Caco-2 (cell line): Measurements from ENCODE around the gene PRKAR1A. TPM values are rescaled to one million over a fixed set of nuclear protein-coding genes. Genes with fewer than 3 reads are reported as not detected.
A peak's percentile ranks its signal among the peaks of the same experiment; 100 is the strongest.

Source experiments
- Bru-seq: library from RNA; stranded (reverse); fragments of 400-500 nt; gene quantifications from one replicate; lab custom pipeline; 2021; lab: Mats Ljungman, UMichigan
- BruChase-seq, 2 experiments: library from RNA; stranded (reverse); fragments of 400-500 nt; gene quantifications; one replicate each; lab custom pipeline; 2021; lab: Mats Ljungman, UMichigan
- BruUV-seq: library from RNA; stranded (reverse); fragments of 400-500 nt; replicated peaks from 2 replicates; lab custom pipeline; 2021; lab: Mats Ljungman, UMichigan
- CTCF ChIA-PET: fragments of 300-600 bp; sonication (Branson Sonifier 250); formaldehyde crosslinking; loops from one replicate; lab custom pipeline; 2022; ENCODE audit warnings: antibody characterized with exemption; lab: Charles Lee
- POLR2A ChIA-PET: fragments of 300-600 bp; sonication (Branson Sonifier 250); formaldehyde crosslinking; loops from one replicate; lab custom pipeline; 2022; ENCODE audit warnings: antibody characterized with exemption; lab: Charles Lee
- DNase-seq, 2 experiments: peaks; one replicate each; pipeline versions ENCODE4 v3.0.0 to v3.0.0-alpha.2; 2020 to 2022
- H3K27me3 ChIP-seq: replicated peaks from 2 replicates; pipeline ENCODE4 v1.6.0; 2011; ENCODE audit warnings: low read length; ENCODE audit not compliant: control insufficient read depth, insufficient read depth
- H3K36me3 ChIP-seq: 2 replicates; pipeline ENCODE4 v1.5.1; 2011; ENCODE audit warnings: low read length; ENCODE audit not compliant: control insufficient read depth, insufficient read depth
- H3K4me1 ChIP-seq: fragments of 250-450 bp; sonication (Bioruptor Pico); 2 replicates; pipeline ENCODE4 v1.5.1; 2020; ENCODE audit warnings: mild to moderate bottlenecking
- H3K4me3 ChIP-seq: 2 replicates; pipeline ENCODE4 v1.5.1; 2011; ENCODE audit warnings: low read depth, mild to moderate bottlenecking, control low read depth, low read length
- H3K9me3 ChIP-seq: fragments of 250-450 bp; sonication (Bioruptor Pico); 2 replicates; pipeline ENCODE4 v1.5.1; 2020; ENCODE audit warnings: mild to moderate bottlenecking, moderate library complexity
- H3K27ac Mint-ChIP-seq: one replicate; pipeline ENCODE4 v1.8.0; 2022; ENCODE audit warnings: mixed read lengths; ENCODE audit not compliant: unreplicated experiment
- H3K27me3 Mint-ChIP-seq: one replicate; pipeline ENCODE4 v1.8.0; 2022; ENCODE audit warnings: mixed read lengths; ENCODE audit not compliant: insufficient read depth, unreplicated experiment
- H3K36me3 Mint-ChIP-seq: one replicate; pipeline ENCODE4 v1.8.0; 2022; ENCODE audit warnings: mild to moderate bottlenecking, mixed read lengths; ENCODE audit not compliant: insufficient read depth, unreplicated experiment
- H3K4me1 Mint-ChIP-seq: one replicate; pipeline ENCODE4 v1.8.0; 2022; ENCODE audit warnings: low read depth, mixed read lengths; ENCODE audit not compliant: unreplicated experiment
- H3K4me3 Mint-ChIP-seq: one replicate; pipeline ENCODE4 v1.8.0; 2022; ENCODE audit warnings: mild to moderate bottlenecking, moderate library complexity, mixed read lengths; ENCODE audit not compliant: unreplicated experiment
- H3K9me3 Mint-ChIP-seq: one replicate; pipeline ENCODE4 v1.8.0; 2022; ENCODE audit warnings: mixed read lengths; ENCODE audit not compliant: unreplicated experiment
- intact Hi-C: fragments of 100-400 bp; cut with micrococcal nuclease; formaldehyde crosslinking; loops from one replicate; pipeline ENCODE4 v1.10.0; 2022; ENCODE audit not compliant: unreplicated experiment
- long read RNA-seq: library from polyadenylated mRNA; stranded (forward); transcript quantifications from one replicate; pipeline ENCODE4 v2.0.0, GENCODE V29; 2022
- total RNA-seq: library from RNA; stranded (reverse); gene quantifications from 2 replicates; pipeline ENCODE4 v1.2.3, GENCODE V29; 2022
- TF ChIP-seq, protein P1 (sequence below), 2 experiments: fragments of 200-600 bp in 1 of 2; IDR thresholded peaks; 1 replicate in 1 of 2; 2 replicates in 1 of 2; pipeline versions ENCODE4 v1.5.1 to v1.8.0; 2011 to 2022; ENCODE audit warnings: antibody characterized with exemption in 1 of 2, control low read depth in 1 of 2, inconsistent platforms in 1 of 2, low read depth in 1 of 2, low read length in 1 of 2, mild to moderate bottlenecking in 1 of 2, moderate library complexity in 1 of 2; ENCODE audit not compliant: insufficient read depth in 1 of 2, severe bottlenecking in 1 of 2, unreplicated experiment in 1 of 2

Gene PRKAR1A
- 160 and 170 TPM in 2 replicates for total RNA-seq
- percentile 91 among the genes with signal in this experiment for Bru-seq, nascent RNA
- percentile 91 among the genes with signal in this experiment for BruChase-seq, experiment 1, labeled RNA remaining after a 2-hour chase
- percentile 97 among the genes with signal in this experiment for BruChase-seq, experiment 2, labeled RNA remaining after a 6-hour chase
- long read RNA-seq, full-length matches to known transcripts: 335 of 390 reads
- long read RNA-seq, partial matches to known transcripts: 29 of 390 reads
- long read RNA-seq, other reads (novel, unspliced or antisense): 26 of 390 reads

DNA sequence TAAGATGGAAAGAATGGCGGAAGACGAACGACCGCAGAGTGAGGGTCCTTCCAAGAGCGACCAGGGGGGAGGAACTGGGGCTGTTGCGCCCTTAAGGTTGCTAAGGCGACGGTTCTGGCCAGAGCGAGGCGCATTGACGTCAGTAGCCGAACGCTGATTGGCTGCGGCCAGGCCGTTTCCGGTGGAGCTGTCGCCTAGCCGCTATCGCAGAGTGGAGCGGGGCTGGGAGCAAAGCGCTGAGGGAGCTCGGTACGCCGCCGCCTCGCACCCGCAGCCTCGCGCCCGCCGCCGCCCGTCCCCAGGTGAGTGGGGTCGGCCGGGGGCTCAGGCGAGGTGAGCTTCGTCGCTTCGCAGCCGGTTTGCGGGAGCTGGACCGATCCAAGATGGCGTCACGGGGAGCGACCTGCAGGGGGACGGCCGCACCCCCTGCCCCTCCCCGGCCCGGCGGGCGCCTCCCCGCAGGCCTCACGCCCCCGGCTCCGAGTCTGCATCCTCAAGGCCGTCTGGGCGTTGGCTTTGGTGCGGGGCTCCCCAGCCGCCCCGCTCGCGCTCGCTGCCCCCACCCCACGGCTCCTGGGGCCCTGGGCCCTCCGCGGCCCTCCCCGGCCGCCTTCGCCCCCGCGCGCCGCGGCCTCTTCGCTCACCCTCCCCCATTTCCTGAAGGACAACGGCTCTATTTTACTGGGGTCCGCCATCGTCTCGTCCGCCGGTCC is at the start of gene PRKAR1A:
TSS of gene PRKAR1A (plus strand) at position 184 of the 713 bp plus-strand sequence. CDS start 2,970 bp downstream, outside the sequence.
- H3K4me3 ChIP-seq: peak within 1 kb of the TSS; percentile 77
- DNase-seq: peak; percentile 93
- H3K4me1 Mint-ChIP-seq: peaks cover 10% of the 10 kb centered on the region
- no TSS peak for BruUV-seq
- H3K27me3 Mint-ChIP-seq: no peaks in the 10 kb centered on the region
- H3K27me3 ChIP-seq: no peaks in the 10 kb centered on the region
- H3K4me3 Mint-ChIP-seq: peak within 1 kb of the TSS; percentile 93
- POLR2A ChIA-PET: interaction anchor here (0.6 to 1.4 kb wide), 5 partner anchors 29 to 189 kb away, joined by 3 to 7 read pairs (median 4); partner anchors contain the start of gene WIPI1
- H3K9me3 ChIP-seq: no peaks in the 10 kb centered on the region
- peaks cover 2% of the 10 kb centered on the region; the same call in 1 of the 2 replicates for H3K36me3 ChIP-seq
- H3K36me3 Mint-ChIP-seq: peaks cover 26% of the 10 kb centered on the region
- H3K4me1 ChIP-seq: peaks cover 15% of the 10 kb centered on the region
- TF ChIP-seq, protein P1, sequence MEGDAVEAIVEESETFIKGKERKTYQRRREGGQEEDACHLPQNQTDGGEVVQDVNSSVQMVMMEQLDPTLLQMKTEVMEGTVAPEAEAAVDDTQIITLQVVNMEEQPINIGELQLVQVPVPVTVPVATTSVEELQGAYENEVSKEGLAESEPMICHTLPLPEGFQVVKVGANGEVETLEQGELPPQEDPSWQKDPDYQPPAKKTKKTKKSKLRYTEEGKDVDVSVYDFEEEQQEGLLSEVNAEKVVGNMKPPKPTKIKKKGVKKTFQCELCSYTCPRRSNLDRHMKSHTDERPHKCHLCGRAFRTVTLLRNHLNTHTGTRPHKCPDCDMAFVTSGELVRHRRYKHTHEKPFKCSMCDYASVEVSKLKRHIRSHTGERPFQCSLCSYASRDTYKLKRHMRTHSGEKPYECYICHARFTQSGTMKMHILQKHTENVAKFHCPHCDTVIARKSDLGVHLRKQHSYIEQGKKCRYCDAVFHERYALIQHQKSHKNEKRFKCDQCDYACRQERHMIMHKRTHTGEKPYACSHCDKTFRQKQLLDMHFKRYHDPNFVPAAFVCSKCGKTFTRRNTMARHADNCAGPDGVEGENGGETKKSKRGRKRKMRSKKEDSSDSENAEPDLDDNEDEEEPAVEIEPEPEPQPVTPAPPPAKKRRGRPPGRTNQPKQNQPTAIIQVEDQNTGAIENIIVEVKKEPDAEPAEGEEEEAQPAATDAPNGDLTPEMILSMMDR (IDR thresholded peaks at IDR 0.05; ENCODE audit: insufficient read depth in 1 of 2, low read depth in 1 of 2, low read length in 1 of 2, severe bottlenecking in 1 of 2, unreplicated experiment in 1 of 2): no peak
- no peaks in the 10 kb centered on the region for H3K9me3 Mint-ChIP-seq
- peak within 1 kb of the TSS; percentile 97 for H3K27ac Mint-ChIP-seq
- intact Hi-C loops: loop anchor here (1.0 to 2.0 kb wide), 2 partner anchors 30 to 221 kb away; no protein-coding TSS in a partner anchor
- CTCF ChIA-PET: interaction anchor here (0.8 to 1.5 kb wide), 4 partner anchors 25 to 221 kb away, joined by 3 to 5 read pairs (median 4); partner anchors contain the start of gene WIPI1

DNA sequence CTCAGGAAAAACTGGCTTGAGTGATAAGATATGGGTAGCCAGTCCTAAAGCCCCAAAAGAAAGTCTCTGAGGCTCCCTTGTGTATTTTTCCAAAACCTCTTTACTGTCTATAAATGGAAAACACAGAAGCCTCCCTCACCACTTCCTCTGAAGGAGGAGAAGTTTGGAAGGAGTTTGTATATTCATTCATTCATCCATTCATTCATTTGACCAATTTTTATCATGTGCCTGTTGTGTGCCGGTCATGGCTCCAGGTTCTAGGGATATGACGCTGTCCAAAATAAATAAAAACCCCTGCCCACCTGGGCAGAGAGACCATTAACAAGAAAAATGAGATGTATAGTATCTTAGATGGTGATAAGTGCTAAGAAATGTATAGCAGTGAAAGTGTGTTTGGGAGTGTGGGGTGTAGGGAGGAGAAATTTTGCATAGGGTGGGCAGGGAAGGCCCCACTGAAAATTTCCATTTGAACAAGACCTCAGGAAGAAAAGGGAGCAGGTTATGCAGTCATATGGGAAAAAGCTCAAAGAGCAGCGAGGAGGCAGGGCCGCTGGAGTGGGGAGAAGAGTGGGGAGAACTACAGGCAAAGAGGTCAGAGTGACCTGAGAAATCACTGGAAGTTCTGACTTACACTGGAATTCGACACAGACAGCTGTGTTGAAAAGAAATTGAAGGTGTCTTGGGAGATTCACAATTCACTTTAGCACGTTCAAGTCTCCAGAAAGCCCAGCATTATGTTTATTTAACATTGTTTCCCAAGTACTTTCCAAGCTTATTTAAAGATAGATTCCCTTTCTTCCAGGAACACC is 48.8 kb upstream of the PRKAR1A start:
- TF ChIP-seq, protein P1 (IDR thresholded peaks at IDR 0.05; ENCODE audit: insufficient read depth in 1 of 2, low read depth in 1 of 2, low read length in 1 of 2, severe bottlenecking in 1 of 2, unreplicated experiment in 1 of 2): peak in 1 of 2 experiments; percentile 7
- Histone ChIP-seq H3K27me3 (no peaks in the 10 kb centered on the region), H3K36me3 (no peaks in the 10 kb centered on the region), H3K4me1 (0 out of 2 replicates have a peak, but pooled peaks cover 3% of the 10 kb centered on the region), H3K4me3 (no peak overlapping the region), H3K9me3 (no peaks in the 10 kb centered on the region)
- Mint-ChIP-seq H3K27ac (no peak overlapping the region), H3K36me3 (no peaks in the 10 kb centered on the region), H3K9me3 (peaks cover under 1% of the 10 kb centered on the region), H3K27me3 (peaks cover 3% of the 10 kb centered on the region), H3K4me1 (peaks cover 3% of the 10 kb centered on the region), H3K4me3 (no peak overlapping the region)
- ChIA-PET CTCF (interaction anchor here (0.7 kb wide), 1 partner anchor 65 kb away, joined by 3 read pairs; no protein-coding TSS in a partner anchor), POLR2A (no interaction called here)
- no peak for DNase-seq
- intact Hi-C loops: loop anchor here (1.0 to 10.0 kb wide), 5 partner anchors 27 to 263 kb away; no protein-coding TSS in a partner anchor
- no TSS peak for BruUV-seq
